BE2C (cell line): ENCODE data around the gene RALGPS2.

Experiments used
- DNase-seq: peaks from one replicate; pipeline ENCODE4 v3.0.0-alpha.2; 2020
- H3K27me3 ChIP-seq: fragments of 250-450 bp; sonication (Bioruptor Pico); 2 replicates; pipeline ENCODE4 v1.5.1; 2020; ENCODE audit warnings: mild to moderate bottlenecking
- H3K36me3 ChIP-seq: fragments of 250-450 bp; sonication (Bioruptor Pico); 2 replicates; pipeline ENCODE4 v1.5.1; 2020; ENCODE audit warnings: mild to moderate bottlenecking
- H3K4me1 ChIP-seq: fragments of 250-450 bp; sonication (Bioruptor Pico); 2 replicates; pipeline ENCODE4 v1.5.1; 2020
- H3K4me3 ChIP-seq: 2 replicates; pipeline ENCODE4 v1.5.1; 2011; ENCODE audit warnings: low read depth, low read length
- H3K9me3 ChIP-seq: fragments of 250-450 bp; sonication (Bioruptor Pico); 2 replicates; pipeline ENCODE4 v1.5.1; 2020
- CTCF ChIP-seq: IDR thresholded peaks from 2 replicates; pipeline ENCODE4 v1.5.1; 2012; ENCODE audit warnings: mild to moderate bottlenecking, low read depth, low read length

Gene RALGPS2

DNA sequence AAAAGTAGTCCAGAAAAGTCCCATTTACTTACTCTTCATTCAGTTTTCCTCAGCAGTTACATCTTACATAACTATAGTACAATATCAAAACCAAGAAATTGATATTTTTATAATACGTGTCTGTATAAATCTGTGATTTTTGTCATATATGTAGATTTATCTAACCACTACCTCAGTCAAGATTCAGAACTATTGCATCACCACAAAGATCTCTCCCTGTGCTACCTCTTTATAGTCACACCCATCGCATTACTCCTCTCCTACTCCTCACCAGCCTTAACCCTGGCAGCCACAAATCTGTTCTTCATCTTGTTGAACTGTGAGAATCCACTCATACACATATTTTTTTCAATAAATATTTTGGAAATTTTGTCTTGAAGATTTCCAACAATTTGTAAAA is 72.5 kb downstream of the RALGPS2 start:
- no peak overlapping the region for H3K4me3 ChIP-seq
- H3K9me3 ChIP-seq = no peaks in the 10 kb centered on the region; the same call in 1 of the 2 replicates
- DNase-seq = no peak
- no peaks in the 10 kb centered on the region for H3K4me1 ChIP-seq
- no peak for TF ChIP-seq CTCF
- H3K36me3 ChIP-seq = no peaks in the 10 kb centered on the region
- H3K27me3 ChIP-seq = no peaks in the 10 kb centered on the region

DNA sequence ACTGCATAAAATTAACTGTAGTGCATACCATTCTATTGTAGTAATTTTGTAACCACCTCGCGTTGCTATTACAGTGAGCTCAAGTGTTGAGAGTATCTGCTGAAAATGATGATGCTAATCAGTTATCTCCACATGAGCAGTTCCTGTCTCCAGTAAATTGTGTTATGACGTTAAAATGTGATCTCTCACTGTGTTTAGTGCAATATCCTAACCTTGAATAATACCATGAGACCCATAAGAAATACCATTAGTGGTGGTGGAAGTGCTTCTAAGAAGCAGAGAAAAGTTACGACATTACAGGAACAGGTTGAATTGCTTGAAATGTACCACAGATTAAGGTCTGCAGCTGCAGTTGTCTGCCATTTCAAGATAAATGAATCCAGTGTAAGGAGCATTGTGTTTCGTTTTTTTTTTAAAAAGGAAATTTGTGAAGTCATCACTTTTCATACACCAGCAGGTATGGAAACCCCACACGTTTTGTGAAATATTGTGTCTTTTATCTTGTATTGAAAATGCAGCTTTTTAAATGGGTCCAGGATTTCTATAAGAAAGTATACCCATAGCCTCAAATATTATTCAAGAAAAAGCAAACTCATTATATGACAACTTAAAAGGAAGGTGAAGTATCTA is 73.3 kb downstream of the RALGPS2 start:
- no peak for TF ChIP-seq CTCF
- H3K4me3 ChIP-seq = no peak overlapping the region
- DNase-seq = no peak

DNA sequence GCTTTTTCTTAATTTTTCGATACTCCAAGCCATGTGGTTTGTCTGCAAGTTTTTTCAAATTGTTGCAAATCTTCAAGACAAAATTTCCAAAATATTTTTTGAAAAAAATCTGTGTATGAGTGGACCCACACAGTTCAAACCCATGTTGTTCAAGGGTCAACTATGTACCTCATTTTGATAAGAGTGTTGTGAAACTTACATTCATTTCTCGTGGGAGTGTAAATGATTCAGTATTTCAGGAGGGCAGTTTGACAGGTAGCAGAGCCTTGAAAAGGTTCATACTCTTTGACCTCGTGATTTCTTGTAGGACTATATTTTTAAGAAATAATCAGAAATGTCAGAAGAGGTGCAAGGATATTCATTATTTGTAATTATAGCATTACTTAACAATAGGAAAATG is 77.8 kb downstream of the RALGPS2 start:
- Histone ChIP-seq H3K36me3 (no peaks in the 10 kb centered on the region), H3K4me1 (no peaks in the 10 kb centered on the region), H3K27me3 (no peaks in the 10 kb centered on the region), H3K9me3 (no peaks in the 10 kb centered on the region; the same call in 1 of the 2 replicates), H3K4me3 (no peak overlapping the region)
- no peak for DNase-seq
- TF ChIP-seq CTCF = no peak

More for the DNA sequence above, 73.3 kb downstream of the RALGPS2 start:
- Histone ChIP-seq H3K36me3 (no peaks in the 10 kb centered on the region), H3K9me3 (no peaks in the 10 kb centered on the region; the same call in 1 of the 2 replicates), H3K27me3 (no peaks in the 10 kb centered on the region), H3K4me1 (no peaks in the 10 kb centered on the region)

DNA sequence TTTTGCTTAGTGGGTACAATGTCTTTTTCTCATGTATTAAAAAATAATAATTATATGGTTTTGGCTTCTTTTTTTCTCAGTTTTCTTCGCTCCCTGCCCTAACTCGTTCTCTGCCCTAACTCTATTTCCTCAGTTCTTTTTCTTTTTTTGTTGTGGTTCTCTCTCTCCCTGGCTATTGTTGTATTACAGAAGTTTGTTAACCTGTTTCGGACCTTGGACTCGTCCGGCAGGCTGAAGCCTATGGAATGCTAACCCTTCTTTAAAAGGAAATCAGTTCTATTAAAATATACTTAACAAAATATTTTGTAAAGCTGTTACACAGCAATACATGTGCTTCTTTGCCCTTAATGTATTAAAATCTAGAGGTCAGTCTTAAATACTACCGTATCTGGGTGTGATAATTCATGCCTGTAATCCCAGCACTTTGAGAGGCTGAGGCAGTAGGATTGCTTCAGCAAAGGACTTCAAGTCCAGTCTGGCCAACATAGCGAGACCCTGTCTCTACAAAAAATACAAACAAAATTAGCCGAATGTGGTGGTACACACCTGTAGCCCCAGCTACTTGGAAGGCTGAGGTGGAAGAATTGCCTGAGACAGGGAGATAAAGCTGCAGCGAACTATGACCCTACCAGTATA is 81.7 kb downstream of the RALGPS2 start:
- H3K4me1 ChIP-seq = no peaks in the 10 kb centered on the region
- DNase-seq = no peak
- no peak for TF ChIP-seq CTCF
- no peaks in the 10 kb centered on the region for H3K36me3 ChIP-seq
- no peaks in the 10 kb centered on the region for H3K9me3 ChIP-seq
- H3K27me3 ChIP-seq = no peaks in the 10 kb centered on the region
- H3K4me3 ChIP-seq = no peak overlapping the region

DNA sequence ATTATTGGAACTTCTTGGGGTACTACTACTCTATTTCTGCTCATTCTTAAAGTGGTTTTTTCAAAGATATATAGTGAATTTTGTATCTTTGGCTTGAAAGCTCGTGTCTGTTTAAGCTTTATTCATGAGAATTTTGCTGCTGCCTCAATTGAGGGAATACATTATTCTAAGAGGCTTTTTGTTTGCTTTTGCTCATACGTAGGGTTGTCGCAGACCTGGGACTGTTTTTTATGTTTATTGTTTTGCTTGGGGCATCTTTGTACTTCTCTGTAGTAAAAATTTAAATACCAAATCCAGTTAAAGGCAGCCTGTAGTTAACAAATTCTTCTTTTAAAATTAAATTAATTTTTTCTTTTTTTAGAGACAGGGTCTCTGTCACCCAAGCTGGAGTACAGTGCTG is 83.5 kb downstream of the RALGPS2 start:
- DNase-seq = no peak
- Histone ChIP-seq H3K4me1 (no peaks in the 10 kb centered on the region), H3K27me3 (no peaks in the 10 kb centered on the region), H3K4me3 (no peak overlapping the region), H3K9me3 (no peaks in the 10 kb centered on the region), H3K36me3 (no peaks in the 10 kb centered on the region)
- no peak for TF ChIP-seq CTCF

GRCh38 chr1:178810585-178810984 is 85.5 kb downstream of the RALGPS2 start:
- Histone ChIP-seq H3K27me3 (no peaks in the 10 kb centered on the region), H3K4me3 (no peak overlapping the region), H3K4me1 (no peaks in the 10 kb centered on the region), H3K36me3 (no peaks in the 10 kb centered on the region), H3K9me3 (no peaks in the 10 kb centered on the region)
- TF ChIP-seq CTCF = no peak
- no peak for DNase-seq
